Neural crest cell (in vitro differentiated cells): ENCODE results near the gene PISD. TPM values are rescaled to one million over a fixed set of nuclear protein-coding genes. Genes with fewer than 3 reads are reported as not detected.
A peak's percentile ranks its signal among the peaks of the same experiment; 100 is the strongest.

Experiments used
- DNase-seq: peaks from one replicate; pipeline ENCODE4 v3.0.0; 2021; ENCODE audit warnings: low read depth, mixed read lengths, low spot score
- H3K27ac Mint-ChIP-seq: one replicate; pipeline ENCODE4 v1.8.0; 2021; ENCODE audit warnings: mild to moderate bottlenecking, mixed read lengths; ENCODE audit not compliant: unreplicated experiment
- H3K27me3 Mint-ChIP-seq: 2 replicates; pipeline ENCODE4 v1.8.0; 2021; ENCODE audit warnings: low read depth, mild to moderate bottlenecking, mixed read lengths
- H3K36me3 Mint-ChIP-seq: 2 replicates; pipeline ENCODE4 v1.8.0; 2021; ENCODE audit warnings: low read depth, mild to moderate bottlenecking, mixed read lengths
- H3K4me1 Mint-ChIP-seq: 2 replicates; pipeline ENCODE4 v1.8.0; 2021; ENCODE audit warnings: mixed read lengths
- H3K4me3 Mint-ChIP-seq: one replicate; pipeline ENCODE4 v1.8.0; 2021; ENCODE audit warnings: mild to moderate bottlenecking, mixed read lengths
- H3K9me3 Mint-ChIP-seq: 2 replicates; pipeline ENCODE4 v1.8.0; 2021; ENCODE audit warnings: mixed read lengths
- total RNA-seq: library from RNA; stranded (reverse); gene quantifications from 2 replicates; pipeline ENCODE4 v1.2.1, GENCODE V29; 2021
- TF ChIP-seq, protein P1 (sequence below): fragments of 200-600 bp; sonication (generic); conservative IDR thresholded peaks from 2 replicates; pipeline ENCODE4 v1.5.0; 2021; ENCODE audit warnings: antibody characterized with exemption, mild to moderate bottlenecking

The PISD gene
- total RNA-seq, 1 donor from 2014 or later: 29.0 TPM

DNA sequence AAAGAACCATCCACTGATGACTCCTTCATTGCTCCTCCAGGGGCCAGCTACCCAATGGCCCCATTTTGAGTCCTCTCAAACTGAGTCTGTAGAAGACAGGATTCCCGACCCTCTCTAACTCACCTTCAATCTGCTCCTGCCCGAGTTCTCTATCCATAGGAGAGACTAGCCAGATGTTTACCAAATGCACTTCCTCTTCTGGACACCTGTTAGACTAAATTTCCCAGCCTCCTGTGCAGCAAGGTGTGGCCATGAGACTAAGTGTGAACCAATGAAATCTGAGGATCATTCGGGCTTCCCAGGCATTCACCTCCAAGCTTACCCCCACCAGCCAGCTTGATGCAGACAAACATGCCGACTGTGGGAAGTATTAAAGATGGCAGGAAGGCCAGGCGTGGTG lies 7.6 kb downstream of the PISD start:
- no peaks in the 10 kb centered on the region for H3K27me3 Mint-ChIP-seq
- no peak overlapping the region for H3K27ac Mint-ChIP-seq
- H3K4me3 Mint-ChIP-seq: no peak overlapping the region
- TF ChIP-seq, protein P1, sequence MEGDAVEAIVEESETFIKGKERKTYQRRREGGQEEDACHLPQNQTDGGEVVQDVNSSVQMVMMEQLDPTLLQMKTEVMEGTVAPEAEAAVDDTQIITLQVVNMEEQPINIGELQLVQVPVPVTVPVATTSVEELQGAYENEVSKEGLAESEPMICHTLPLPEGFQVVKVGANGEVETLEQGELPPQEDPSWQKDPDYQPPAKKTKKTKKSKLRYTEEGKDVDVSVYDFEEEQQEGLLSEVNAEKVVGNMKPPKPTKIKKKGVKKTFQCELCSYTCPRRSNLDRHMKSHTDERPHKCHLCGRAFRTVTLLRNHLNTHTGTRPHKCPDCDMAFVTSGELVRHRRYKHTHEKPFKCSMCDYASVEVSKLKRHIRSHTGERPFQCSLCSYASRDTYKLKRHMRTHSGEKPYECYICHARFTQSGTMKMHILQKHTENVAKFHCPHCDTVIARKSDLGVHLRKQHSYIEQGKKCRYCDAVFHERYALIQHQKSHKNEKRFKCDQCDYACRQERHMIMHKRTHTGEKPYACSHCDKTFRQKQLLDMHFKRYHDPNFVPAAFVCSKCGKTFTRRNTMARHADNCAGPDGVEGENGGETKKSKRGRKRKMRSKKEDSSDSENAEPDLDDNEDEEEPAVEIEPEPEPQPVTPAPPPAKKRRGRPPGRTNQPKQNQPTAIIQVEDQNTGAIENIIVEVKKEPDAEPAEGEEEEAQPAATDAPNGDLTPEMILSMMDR: no peak
- no peak for DNase-seq
- H3K36me3 Mint-ChIP-seq: peaks cover 2% of the 10 kb centered on the region
- H3K9me3 Mint-ChIP-seq: no peaks in the 10 kb centered on the region
- no peaks in the 10 kb centered on the region for H3K4me1 Mint-ChIP-seq

DNA sequence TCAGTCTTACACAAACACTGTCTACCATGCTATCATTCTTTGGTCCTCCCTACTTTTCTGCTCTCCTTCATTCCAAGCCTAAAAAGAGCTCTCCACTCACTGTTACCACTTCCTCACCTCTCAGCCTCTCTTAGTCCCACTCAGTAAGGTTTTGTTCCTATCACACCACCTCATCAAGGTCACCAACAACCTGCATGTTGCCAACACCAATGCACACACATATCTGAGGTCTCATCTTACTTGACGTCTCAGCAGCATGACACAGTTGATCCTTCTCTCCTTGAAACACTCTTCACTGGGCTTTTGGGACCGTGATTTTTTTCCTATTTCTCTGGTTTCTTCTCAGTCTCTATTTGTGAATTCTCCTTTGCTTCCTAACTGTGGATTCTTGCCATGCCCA lies 8.1 kb downstream of the PISD start:
- peak overlapping the region; percentile 87 for H3K27ac Mint-ChIP-seq
- H3K4me3 Mint-ChIP-seq: no peak overlapping the region
- no peaks in the 10 kb centered on the region for H3K27me3 Mint-ChIP-seq
- no peaks in the 10 kb centered on the region for H3K4me1 Mint-ChIP-seq
- peaks cover 2% of the 10 kb centered on the region for H3K36me3 Mint-ChIP-seq
- TF ChIP-seq, protein P1: no peak
- no peak for DNase-seq
- no peaks in the 10 kb centered on the region for H3K9me3 Mint-ChIP-seq

DNA sequence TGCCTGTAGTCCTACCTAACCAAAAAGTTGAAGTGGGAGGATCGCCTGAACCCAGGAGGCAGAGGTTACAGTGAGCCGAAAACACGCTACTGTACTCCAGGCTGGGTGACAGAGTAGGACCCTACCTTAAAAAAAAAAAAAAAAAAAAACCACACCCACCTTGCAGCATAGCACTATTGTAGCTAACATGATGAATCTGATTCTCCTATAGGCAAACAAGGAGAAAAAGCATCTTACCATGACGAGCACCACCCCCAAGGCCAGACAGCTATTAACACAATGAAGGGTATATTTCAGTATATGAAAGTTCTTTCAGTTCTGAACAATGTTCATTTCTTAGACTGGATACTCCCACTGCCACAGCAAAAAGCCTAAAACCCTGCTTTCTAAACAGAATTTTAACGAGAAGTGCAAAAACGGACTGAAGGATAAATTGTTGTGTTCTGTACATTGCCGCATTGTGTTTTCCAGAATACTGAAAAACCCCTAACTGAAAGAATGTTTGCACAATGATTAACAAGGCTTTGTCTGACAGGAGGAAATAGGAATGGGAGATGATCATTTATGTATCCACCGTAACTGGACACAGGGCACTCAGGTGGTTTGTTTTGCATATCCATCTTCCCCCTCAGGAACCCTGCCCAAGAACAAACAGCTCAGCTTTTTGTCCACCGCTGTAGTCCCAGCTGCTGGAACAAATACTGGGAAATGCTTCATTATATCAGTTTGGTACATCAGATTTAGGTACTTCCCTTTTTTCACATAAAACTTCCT lies 8.9 kb downstream of the PISD start:
- TF ChIP-seq, protein P1: no peak
- Mint-ChIP-seq H3K4me3 (no peak overlapping the region), H3K27ac (no peak overlapping the region), H3K36me3 (peaks cover 2% of the 10 kb centered on the region), H3K9me3 (no peaks in the 10 kb centered on the region), H3K27me3 (no peaks in the 10 kb centered on the region), H3K4me1 (no peaks in the 10 kb centered on the region)
- no peak for DNase-seq

DNA sequence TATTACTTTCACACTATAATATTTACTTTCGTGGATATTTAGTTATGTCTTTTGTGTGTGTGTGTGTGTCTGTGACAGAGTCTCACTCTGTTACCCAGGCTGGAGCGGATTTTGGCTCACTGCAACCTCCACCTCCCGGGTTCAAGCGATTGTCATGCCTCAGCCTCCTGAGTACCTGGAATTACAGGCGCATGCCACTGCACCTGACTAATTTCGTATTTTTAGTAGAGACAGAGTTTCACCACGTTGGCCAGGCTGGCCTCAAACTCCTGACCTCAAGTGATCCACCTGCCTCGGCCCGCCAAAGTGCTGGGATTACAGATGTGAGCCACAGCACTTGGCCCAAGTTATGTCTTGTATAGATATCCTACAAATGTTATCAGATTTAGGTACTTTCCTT lies 9.9 kb downstream of the PISD start:
- Mint-ChIP-seq H3K4me3 (no peak overlapping the region), H3K27me3 (no peaks in the 10 kb centered on the region), H3K9me3 (no peaks in the 10 kb centered on the region), H3K27ac (no peak overlapping the region), H3K4me1 (no peaks in the 10 kb centered on the region), H3K36me3 (peaks cover 2% of the 10 kb centered on the region)
- DNase-seq: no peak
- TF ChIP-seq, protein P1: no peak

DNA sequence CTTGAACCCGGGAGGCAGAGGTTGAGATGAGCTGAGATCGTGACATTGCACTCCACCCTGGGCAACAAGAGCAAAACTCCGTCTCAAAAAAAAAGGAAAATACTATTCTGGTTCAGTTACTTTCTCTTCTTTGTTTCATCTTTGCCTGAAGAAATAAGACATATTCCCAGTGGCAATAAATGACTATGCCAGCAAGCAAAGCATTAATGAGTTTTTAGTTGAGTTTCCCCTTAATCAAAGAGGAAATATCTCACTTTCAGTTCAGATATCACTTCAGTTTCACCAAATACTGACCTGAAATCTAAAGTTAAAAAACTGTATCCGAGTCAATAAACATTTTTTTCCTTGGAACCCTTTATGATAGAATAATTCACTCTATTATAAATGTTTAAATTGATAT lies 10.4 kb downstream of the PISD start:
- Mint-ChIP-seq H3K36me3 (peaks cover 2% of the 10 kb centered on the region), H3K4me3 (no peak overlapping the region), H3K27me3 (no peaks in the 10 kb centered on the region), H3K27ac (no peak overlapping the region), H3K9me3 (no peaks in the 10 kb centered on the region), H3K4me1 (no peaks in the 10 kb centered on the region)
- TF ChIP-seq, protein P1: no peak
- no peak for DNase-seq
